Endothelial cell of umbilical vein (primary cell): ENCODE results near the gene TOX2. TPM values are rescaled to one million over a fixed set of nuclear protein-coding genes. Genes with fewer than 3 reads are reported as not detected.

Experiments used
- BruUV-seq: library from RNA; stranded (reverse); fragments of 400-500 nt; replicated peaks from 2 replicates; lab custom pipeline; 2021; lab: Mats Ljungman, UMichigan
- CTCF ChIA-PET: fragments of 300-600, 350-600 bp; sonication (Branson Sonifier 250); formaldehyde crosslinking; loops from one replicate; lab custom pipeline; 2021; ENCODE audit warnings: antibody characterized with exemption, inconsistent platforms; lab: Charles Lee
- POLR2A ChIA-PET: fragments of 300-600, 350-600 bp; sonication (Branson Sonifier 250); formaldehyde crosslinking; loops from one replicate; lab custom pipeline; 2021; ENCODE audit warnings: antibody characterized with exemption, inconsistent platforms; lab: Charles Lee
- DNase-seq: peaks from one replicate; pipeline ENCODE4 v3.0.0-alpha.2; 2011; ENCODE audit warnings: low read depth, low spot score
- FAIRE-seq: peaks from 2 replicates; lab custom pipeline; 2011; peaks lifted over from hg19 to GRCh38; lab: Jason Lieb, UNC
- H2AFZ ChIP-seq: 2 replicates; pipeline ENCODE4 v1.6.0; 2012; ENCODE audit warnings: low read depth, low read length, control low read depth, inconsistent platforms
- H3K27ac ChIP-seq: 2 replicates; pipeline ENCODE4 v1.5.1; 2011; ENCODE audit warnings: low read depth, mild to moderate bottlenecking, control low read depth, low read length, moderate library complexity; ENCODE audit not compliant: insufficient read depth
- H3K27me3 ChIP-seq, 2 experiments: 2 replicates each; pipeline versions ENCODE4 v1.6.0 to v1.6.1; 2011; ENCODE audit warnings: low read length in 2 of 2, mixed read lengths in 1 of 2; ENCODE audit not compliant: control insufficient read depth in 2 of 2, insufficient read depth in 2 of 2
- H3K36me3 ChIP-seq, 2 experiments: 2 replicates in 1 of 2; 3 replicates in 1 of 2; pipeline ENCODE4 v1.5.1; 2011; ENCODE audit warnings: low read length in 2 of 2, mild to moderate bottlenecking in 1 of 2, moderate library complexity in 1 of 2; ENCODE audit not compliant: control insufficient read depth in 2 of 2, insufficient read depth in 2 of 2; ENCODE audit errors: extremely low read depth in 1 of 2
- H3K4me1 ChIP-seq: 3 replicates; pipeline ENCODE4 v1.5.1; 2011; ENCODE audit warnings: mild to moderate bottlenecking, low read length; ENCODE audit not compliant: control insufficient read depth, insufficient read depth; ENCODE audit errors: extremely low read depth
- H3K4me2 ChIP-seq: 2 replicates; pipeline ENCODE4 v1.6.1; 2011; ENCODE audit warnings: low read length, control low read depth, mixed read lengths; ENCODE audit not compliant: insufficient read depth
- H3K4me3 ChIP-seq, 3 experiments: fragments of 200-600 bp in 1 of 3; sonication (generic), shearing (Covaris generic) in 1 of 3; replicated peaks in 1 of 3; 2 replicates each; pipeline ENCODE4 v1.5.1; 2011 to 2016; ENCODE audit warnings: control low read depth in 3 of 3, low read length in 3 of 3, mild to moderate bottlenecking in 2 of 3, inconsistent platforms in 1 of 3, low read depth in 1 of 3, moderate library complexity in 1 of 3; ENCODE audit not compliant: insufficient read depth in 1 of 3
- H3K79me2 ChIP-seq: 2 replicates; pipeline ENCODE4 v1.6.0; 2012; ENCODE audit warnings: low read length, inconsistent platforms; ENCODE audit not compliant: control insufficient read depth, insufficient read depth
- H3K9ac ChIP-seq: replicated peaks from 2 replicates; pipeline ENCODE3; 2011; ENCODE audit warnings: low read length, control low read depth; ENCODE audit not compliant: insufficient read depth; ENCODE audit errors: extremely low read depth
- H3K9me1 ChIP-seq: replicated peaks from 3 replicates; pipeline ENCODE4 v1.6.0; 2011; ENCODE audit warnings: mild to moderate bottlenecking, low read length; ENCODE audit not compliant: control insufficient read depth, insufficient read depth; ENCODE audit errors: extremely low read depth
- H3K9me3 ChIP-seq: replicated peaks from 2 replicates; pipeline ENCODE4 v1.5.1; 2012; ENCODE audit warnings: low read length, inconsistent platforms; ENCODE audit not compliant: control insufficient read depth, insufficient read depth
- H4K20me1 ChIP-seq: replicated peaks from 2 replicates; pipeline ENCODE3; 2011; ENCODE audit warnings: mild to moderate bottlenecking, low read length; ENCODE audit not compliant: control insufficient read depth, insufficient read depth; ENCODE audit errors: extremely low read depth
- CTCF ChIP-seq, 2 donors: IDR thresholded peaks; 1 replicate in 1 of 2; 2 replicates in 1 of 2; pipeline ENCODE4 v1.5.1; 2011; ENCODE audit warnings: low read length in 2 of 2, mild to moderate bottlenecking in 2 of 2, moderate library complexity in 2 of 2, control low read depth in 1 of 2, inconsistent platforms in 1 of 2, low read depth in 1 of 2; ENCODE audit not compliant: insufficient read depth in 1 of 2; ENCODE audit errors: extremely low read depth in 1 of 2
- EZH2 ChIP-seq: IDR thresholded peaks from 2 replicates; pipeline ENCODE4 v1.6.1; 2012; ENCODE audit warnings: borderline replicate concordance, low read depth, mild to moderate bottlenecking, moderate library complexity, low read length, inconsistent platforms; ENCODE audit not compliant: severe bottlenecking
- FOS ChIP-seq: IDR thresholded peaks from 2 replicates; pipeline ENCODE4 v1.6.1; 2011; ENCODE audit warnings: mild to moderate bottlenecking, low read length, moderate library complexity, borderline replicate concordance; ENCODE audit not compliant: insufficient read depth
- GATA2 ChIP-seq: IDR thresholded peaks from 2 replicates; pipeline ENCODE4 v1.7.0; 2011; ENCODE audit warnings: low read depth, mild to moderate bottlenecking, moderate library complexity, mixed read lengths, low read length; ENCODE audit not compliant: insufficient read length, insufficient read depth
- JUN ChIP-seq: IDR thresholded peaks from 2 replicates; pipeline ENCODE4 v1.6.1; 2011; ENCODE audit warnings: borderline replicate concordance, low read depth; ENCODE audit not compliant: insufficient read length, insufficient read depth
- MAX ChIP-seq: IDR thresholded peaks from 2 replicates; pipeline ENCODE4 v1.6.1; 2011; ENCODE audit not compliant: insufficient read depth, insufficient read length
- MYC ChIP-seq: IDR thresholded peaks from one replicate; pipeline ENCODE4 v1.6.1; 2011; ENCODE audit warnings: mild to moderate bottlenecking, low read depth, low read length
- POLR2A ChIP-seq: IDR thresholded peaks from 2 replicates; pipeline ENCODE4 v1.6.1; 2012; ENCODE audit warnings: low read depth, mild to moderate bottlenecking, control low read depth, low read length
- POLR2AphosphoS5 ChIP-seq: IDR thresholded peaks from 2 replicates; pipeline ENCODE4 v1.6.1; 2012; ENCODE audit warnings: low read depth, mild to moderate bottlenecking, control low read depth, low read length, moderate library complexity; ENCODE audit not compliant: insufficient read depth
- dilution Hi-C: fragments of 300-500 bp; cut with MboI; formaldehyde crosslinking; loops from one replicate; pipeline ENCODE4 v1.15.0; 2019; ENCODE audit warnings: low sequenced_read_pairs; ENCODE audit not compliant: extremely low pct_ligation_motif_present
- intact Hi-C: fragments of 100-400 bp; cut with micrococcal nuclease; formaldehyde crosslinking; loops from one replicate; pipeline ENCODE4 v1.10.0; 2022
- polyA plus RNA-seq, 4 experiments: library from polyadenylated mRNA; depleted of rRNA in 3 of 4; stranded (reverse) in 3 of 4; unstranded in 1 of 4; fragments of >200 nt; gene quantifications; 2 replicates each; pipeline versions ENCODE4 v1.2.1 to v1.2.3, GENCODE V29; 2011 to 2012; ENCODE audit warnings: missing spikeins in 1 of 4
- total RNA-seq: library from RNA; stranded (reverse); gene quantifications from 2 replicates; pipeline ENCODE4 v1.2.3, GENCODE V29; 2021

Gene TOX2
- total and polyA plus RNA-seq, 2 donors (not counting 3 experiments of a cell fraction or from before 2014, with no cell fraction given): 7.0 to 18.6 TPM

GRCh38 chr20:44113618-44114376 is 199.1 kb downstream of the TOX2 start:
- no peaks in the 10 kb centered on the region for H3K36me3 ChIP-seq
- H3K27me3 ChIP-seq: peaks cover 6 to 11% of the 10 kb centered on the region in 2 experiments
- H3K79me2 ChIP-seq: no peaks in the 10 kb centered on the region
- TF ChIP-seq JUN (no peak), POLR2AphosphoS5 (no peak), MYC (no peak), FOS (no peak)
- no peak overlapping the region for H3K4me2 ChIP-seq
- dilution Hi-C loops: no loop called here
- H4K20me1 ChIP-seq: no peaks in the 10 kb centered on the region
- no TSS peak for BruUV-seq
- CTCF ChIA-PET: interaction anchor here (0.6 to 4.4 kb wide), 3 partner anchors 77 to 998 kb away, joined by 3 to 49 read pairs (median 6); partner anchors contain the start of gene FITM2
- DNase-seq (no peak), FAIRE-seq (no peak)
- intact Hi-C loops: loop anchor here (10.0 kb wide), 1 partner anchor 351 kb away; no protein-coding TSS in a partner anchor
- no peak overlapping the region for H3K9ac ChIP-seq
- no peak overlapping the region for H2AFZ ChIP-seq
- H3K4me3 ChIP-seq: no peak overlapping the region
- no peaks in the 10 kb centered on the region for H3K9me3 ChIP-seq
- POLR2A ChIA-PET: interaction anchor here (0.6 kb wide), 1 partner anchor 642 kb away, joined by 6 read pairs; no protein-coding TSS in a partner anchor
- no peaks in the 10 kb centered on the region for H3K9me1 ChIP-seq
- H3K27ac ChIP-seq: no peak overlapping the region
- H3K4me1 ChIP-seq: no peaks in the 10 kb centered on the region

GRCh38 chr20:44115181-44115580 is 200.5 kb downstream of the TOX2 start:
- Histone ChIP-seq H3K9me3 (no peaks in the 10 kb centered on the region), H4K20me1 (no peaks in the 10 kb centered on the region), H3K9me1 (no peaks in the 10 kb centered on the region), H3K4me1 (no peaks in the 10 kb centered on the region), H3K27ac (no peak overlapping the region), H3K9ac (no peak overlapping the region), H3K4me3 (no peak overlapping the region), H3K4me2 (no peak overlapping the region), H3K27me3 (peaks cover 6 to 11% of the 10 kb centered on the region in 2 experiments), H3K79me2 (no peaks in the 10 kb centered on the region), H2AFZ (no peak overlapping the region), H3K36me3 (no peaks in the 10 kb centered on the region)
- intact Hi-C loops (loop anchor here (5.0 to 10.0 kb wide), 2 partner anchors 272 to 350 kb away; no protein-coding TSS in a partner anchor), dilution Hi-C loops (no loop called here)
- CTCF ChIA-PET: interaction anchor here (2.2 to 4.4 kb wide), 2 partner anchors 75 to 195 kb away, joined by 6 to 49 read pairs; partner anchors contain the start of gene FITM2
- POLR2A ChIA-PET: no interaction called here
- no peak for DNase-seq
- no TSS peak for BruUV-seq
- TF ChIP-seq JUN: no peak
- no peak for TF ChIP-seq CTCF (IDR thresholded peaks at IDR 0.05; ENCODE audit: extremely low read depth in 1 of 2, insufficient read depth in 1 of 2, low read depth in 1 of 2, low read length in 2 of 2)
- TF ChIP-seq POLR2A: no peak
- TF ChIP-seq EZH2: no peak
- no peak for TF ChIP-seq MYC
- no peak for TF ChIP-seq POLR2AphosphoS5
- TF ChIP-seq GATA2: no peak
- TF ChIP-seq FOS: no peak
- no peak for TF ChIP-seq MAX
- FAIRE-seq: no peak
